Fibroblast of upper back skin (primary cell): Measurements from ENCODE around the gene EAPP.
"Not testable (repeated sequence)": the region's sequence is repeated elsewhere in the genome, so short reads cannot be mapped to it uniquely, and the experiment has no call there.

Experiments used
- DNase-seq: peaks from one replicate; pipeline ENCODE4 v3.0.0-alpha.2; 2013

Gene EAPP

GRCh38 chr14:34478261-34478660 lies 61.2 kb downstream of the EAPP start:
- no peak for DNase-seq

GRCh38 chr14:34476036-34476435 lies 63.5 kb downstream of the EAPP start:
- DNase-seq = not testable (repeated sequence)

GRCh38 chr14:34475163-34475562 lies 64.3 kb downstream of the EAPP start:
- DNase-seq = no peak

GRCh38 chr14:34474187-34474679 lies 65.3 kb downstream of the EAPP start:
- DNase-seq = no peak

- no peak for DNase-seq
These were observed 66.7 kb downstream of the EAPP start for GRCh38 chr14:34472706-34473279.

GRCh38 chr14:34470319-34470718 lies 69.2 kb downstream of the EAPP start:
- no peak for DNase-seq

- no peak for DNase-seq
These were observed 72.8 kb downstream of the EAPP start for GRCh38 chr14:34466691-34467090.
